OCI-LY3 (cell line): ENCODE data around the gene IFNAR1.

Experiments used
- CTCF ChIP-seq: fragments of 200-600, 300-600 bp; sonication (generic); IDR thresholded peaks from 2 replicates; pipeline ENCODE4 v1.5.1; 2014; ENCODE audit warnings: antibody characterized with exemption, low read length, low read depth
- EZH2phosphoT487 ChIP-seq: fragments of 200-600 bp; shearing (Covaris generic); IDR thresholded peaks from 2 replicates; pipeline ENCODE4 v1.6.1; 2018; ENCODE audit warnings: antibody characterized with exemption, mixed run types, low read depth

GRCh38 chr21:33283203-33283602 is 41.6 kb upstream of the IFNAR1 start:
- TF ChIP-seq CTCF (no peak), EZH2phosphoT487 (no peak)
